Activated naive CD8-positive, alpha-beta T cell (primary cell): Measurements from ENCODE around the gene CPEB4.

Source experiments
- H3K27ac Mint-ChIP-seq: one replicate; pipeline ENCODE4 v1.8.0; 2021; ENCODE audit warnings: mixed read lengths
- H3K27me3 Mint-ChIP-seq: one replicate; pipeline ENCODE4 v1.8.0; 2021; ENCODE audit warnings: mixed read lengths
- H3K36me3 Mint-ChIP-seq: one replicate; pipeline ENCODE4 v1.8.0; 2021; ENCODE audit warnings: mixed read lengths
- H3K4me1 Mint-ChIP-seq: one replicate; pipeline ENCODE4 v1.8.0; 2021; ENCODE audit warnings: low read depth, mixed read lengths
- H3K4me3 Mint-ChIP-seq: one replicate; pipeline ENCODE4 v1.8.0; 2021; ENCODE audit warnings: mild to moderate bottlenecking, mixed read lengths
- H3K9me3 Mint-ChIP-seq: one replicate; pipeline ENCODE4 v1.8.0; 2021; ENCODE audit warnings: low read depth, mixed read lengths

The CPEB4 gene

DNA sequence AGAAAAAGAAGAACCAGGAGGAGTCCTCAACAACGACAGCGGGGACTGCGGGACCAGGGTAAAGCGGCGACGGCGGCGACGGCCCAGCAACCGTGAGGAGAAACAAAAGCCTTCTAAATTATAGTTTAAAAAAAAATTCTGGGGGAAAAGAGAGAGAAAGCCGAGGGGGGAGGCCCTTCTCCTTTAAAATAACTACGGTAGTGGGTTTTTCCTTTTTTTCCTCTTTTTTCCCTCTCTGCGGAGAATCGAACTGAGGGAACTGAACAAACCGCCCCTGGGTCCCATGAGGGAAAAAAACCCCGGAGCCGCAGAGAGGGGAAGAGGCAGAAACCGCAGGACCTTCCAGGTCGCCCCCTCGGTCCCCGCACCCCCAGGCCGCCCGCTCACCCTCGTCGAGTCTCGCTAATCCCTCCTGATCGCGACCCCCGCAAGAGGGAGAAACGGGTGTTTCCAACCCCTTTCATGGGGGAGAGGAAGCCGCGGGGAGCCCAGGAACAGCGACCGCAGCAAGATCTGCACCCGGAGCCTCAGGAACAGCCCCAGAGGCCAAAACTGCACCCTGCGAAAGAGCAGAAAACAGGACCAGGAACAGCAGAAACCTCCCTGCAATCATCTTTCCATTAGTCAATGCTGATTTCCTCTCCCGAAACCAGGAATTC lies 453 bp downstream of the CPEB4 start:
- peak overlapping the region; percentile 100 for H3K4me3 Mint-ChIP-seq
- peaks cover 81% of the 10 kb centered on the region for H3K4me1 Mint-ChIP-seq
- no peaks in the 10 kb centered on the region for H3K27me3 Mint-ChIP-seq
- peak overlapping the region; percentile 100 for H3K27ac Mint-ChIP-seq
- H3K36me3 Mint-ChIP-seq: peaks cover 4% of the 10 kb centered on the region
- H3K9me3 Mint-ChIP-seq: no peaks in the 10 kb centered on the region

DNA sequence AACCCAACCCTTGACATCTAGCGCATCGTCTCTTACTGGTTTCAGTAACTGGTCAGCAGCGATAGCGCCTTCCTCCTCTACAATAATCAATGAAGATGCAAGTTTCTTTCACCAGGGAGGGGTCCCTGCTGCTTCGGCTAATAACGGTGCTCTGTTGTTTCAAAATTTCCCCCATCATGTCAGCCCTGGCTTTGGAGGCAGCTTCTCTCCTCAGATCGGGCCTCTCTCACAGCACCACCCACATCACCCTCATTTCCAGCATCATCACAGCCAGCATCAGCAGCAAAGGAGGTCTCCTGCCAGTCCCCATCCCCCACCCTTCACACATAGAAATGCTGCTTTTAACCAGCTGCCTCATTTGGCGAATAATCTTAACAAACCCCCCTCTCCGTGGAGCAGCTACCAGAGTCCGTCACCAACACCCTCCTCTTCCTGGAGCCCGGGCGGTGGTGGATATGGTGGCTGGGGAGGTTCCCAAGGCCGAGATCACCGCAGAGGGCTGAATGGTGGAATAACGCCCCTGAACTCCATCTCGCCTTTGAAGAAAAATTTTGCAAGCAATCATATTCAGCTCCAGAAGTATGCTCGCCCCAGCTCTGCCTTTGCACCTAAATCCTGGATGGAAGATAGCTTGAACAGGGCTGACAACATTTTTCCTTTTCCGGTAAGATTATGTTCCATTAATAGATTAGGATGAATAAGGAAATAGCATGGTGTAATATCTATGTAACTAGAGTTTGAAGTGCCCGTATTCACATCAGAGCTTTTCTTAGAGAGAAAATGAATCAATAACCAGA lies 2.2 kb downstream of the CPEB4 start:
- no peaks in the 10 kb centered on the region for H3K9me3 Mint-ChIP-seq
- peak overlapping the region; percentile 100 for H3K4me3 Mint-ChIP-seq
- H3K4me1 Mint-ChIP-seq: peaks cover 77% of the 10 kb centered on the region
- H3K27ac Mint-ChIP-seq: no peak overlapping the region
- H3K36me3 Mint-ChIP-seq: peaks cover 4% of the 10 kb centered on the region
- no peaks in the 10 kb centered on the region for H3K27me3 Mint-ChIP-seq

DNA sequence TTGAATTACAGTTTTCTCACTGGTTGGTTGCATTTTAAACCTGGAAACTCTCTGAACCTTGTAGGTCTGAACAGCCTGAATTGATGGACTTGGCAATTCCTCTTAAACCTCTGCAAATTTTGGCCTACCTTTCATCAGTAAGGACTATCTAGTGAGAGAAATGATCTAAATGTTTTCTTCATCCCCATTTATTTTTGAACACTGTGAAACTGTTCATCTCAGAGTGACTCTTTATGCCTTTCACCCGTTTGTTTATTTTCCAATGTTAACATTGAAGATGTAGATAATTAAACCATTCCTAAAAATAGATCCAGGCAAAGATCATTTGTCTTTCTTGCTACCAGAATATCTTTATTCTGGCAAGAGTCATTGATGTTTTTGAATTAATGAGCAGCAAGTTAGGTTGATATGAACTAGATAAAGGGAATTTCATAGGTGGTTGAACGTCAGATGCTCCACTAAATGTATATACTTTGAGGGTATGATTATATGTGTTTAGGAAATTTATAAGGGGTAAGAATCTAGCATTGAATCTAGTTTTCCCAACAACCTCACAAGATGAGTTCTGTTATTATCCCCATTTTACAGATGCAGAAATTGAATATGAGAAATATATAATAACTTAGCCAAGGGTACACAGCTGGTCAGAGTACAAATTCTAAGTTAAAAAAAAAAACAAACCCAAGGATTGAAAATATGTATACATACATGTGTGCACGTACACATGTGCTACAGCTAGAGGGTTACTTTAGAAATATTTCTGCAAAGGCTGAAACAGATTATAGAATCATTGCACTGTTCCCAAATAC lies 3.4 kb downstream of the CPEB4 start:
- no peak overlapping the region for H3K27ac Mint-ChIP-seq
- H3K36me3 Mint-ChIP-seq: peaks cover 4% of the 10 kb centered on the region
- peak overlapping the region; percentile 59 for H3K4me3 Mint-ChIP-seq
- H3K4me1 Mint-ChIP-seq: peaks cover 70% of the 10 kb centered on the region
- H3K9me3 Mint-ChIP-seq: no peaks in the 10 kb centered on the region
- H3K27me3 Mint-ChIP-seq: no peaks in the 10 kb centered on the region

DNA sequence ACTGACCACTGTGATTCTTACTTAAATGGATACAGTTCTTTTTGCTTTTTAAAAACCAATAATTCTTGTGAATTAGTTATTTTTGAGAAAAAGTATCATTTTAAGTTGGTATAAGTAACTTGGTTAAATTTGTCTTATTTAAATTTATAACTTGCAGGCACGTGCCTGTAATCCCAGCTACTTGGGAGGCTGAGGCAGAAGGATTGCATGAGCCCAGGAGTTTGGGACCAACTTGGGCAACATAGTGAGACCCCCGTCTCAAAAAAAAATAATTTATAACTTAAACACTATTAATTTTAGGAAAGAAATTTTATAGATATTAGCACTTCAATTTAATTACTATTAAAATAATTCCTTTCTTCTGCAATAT lies 5.0 kb downstream of the CPEB4 start:
- Mint-ChIP-seq H3K36me3 (peaks cover 4% of the 10 kb centered on the region), H3K27ac (no peak overlapping the region), H3K4me1 (peaks cover 58% of the 10 kb centered on the region), H3K4me3 (no peak overlapping the region), H3K9me3 (no peaks in the 10 kb centered on the region), H3K27me3 (no peaks in the 10 kb centered on the region)

DNA sequence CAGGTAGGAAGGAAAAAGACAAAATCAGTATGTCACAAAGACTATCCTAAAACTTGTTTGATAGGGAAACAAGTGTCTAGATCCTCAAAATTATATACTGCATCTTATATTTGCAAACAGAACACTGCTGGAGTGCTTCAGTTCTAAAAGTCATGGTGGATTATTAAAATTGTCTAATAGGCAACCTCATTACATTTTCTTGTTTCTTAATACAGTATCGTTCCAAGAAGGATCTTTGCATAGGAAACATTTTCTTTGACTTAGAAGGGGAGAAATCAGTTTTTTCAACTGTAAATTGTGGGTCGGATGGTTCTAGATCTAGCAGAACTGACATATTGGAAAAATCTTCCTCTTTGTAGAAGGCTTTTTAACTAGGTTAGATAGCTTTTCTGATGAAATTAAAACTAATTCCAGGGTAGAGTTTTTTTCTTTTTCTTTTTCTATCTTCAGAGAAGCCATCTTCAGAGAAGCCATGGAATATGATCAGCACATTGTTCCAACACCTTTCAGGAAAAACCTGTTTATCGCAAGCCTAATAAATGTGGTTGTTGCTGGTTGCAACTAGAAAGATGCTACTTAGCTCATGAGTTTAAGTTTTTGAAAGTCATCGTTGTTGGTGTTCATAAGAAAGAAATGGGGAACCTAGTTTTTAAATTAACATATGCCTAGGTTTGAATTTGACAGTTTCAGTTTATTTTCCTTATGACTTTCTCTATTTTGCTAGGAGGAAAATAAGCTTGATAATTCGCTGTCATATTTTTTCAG lies 7.4 kb downstream of the CPEB4 start:
- Mint-ChIP-seq H3K4me3 (no peak overlapping the region), H3K4me1 (peaks cover 43% of the 10 kb centered on the region), H3K9me3 (no peaks in the 10 kb centered on the region), H3K36me3 (peaks cover 6% of the 10 kb centered on the region), H3K27ac (no peak overlapping the region), H3K27me3 (no peaks in the 10 kb centered on the region)

DNA sequence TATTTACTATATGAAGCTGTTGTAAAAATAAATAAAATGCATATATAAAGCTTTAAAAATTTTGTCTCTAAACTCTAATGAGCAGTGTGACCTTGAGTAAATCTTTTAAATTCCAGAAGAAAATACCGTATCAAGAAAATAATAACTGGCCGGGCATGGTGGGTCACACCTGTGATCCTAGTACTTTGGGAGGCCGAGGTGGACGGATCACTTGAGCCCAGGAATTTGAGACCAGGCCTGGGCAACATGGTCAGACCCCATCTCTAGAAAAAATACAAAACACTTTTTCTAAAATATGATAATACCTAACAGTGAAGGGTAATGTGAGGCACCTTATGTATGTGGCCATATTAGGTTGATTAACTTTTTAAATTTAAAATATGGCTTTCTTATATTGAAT lies 8.5 kb downstream of the CPEB4 start:
- Mint-ChIP-seq H3K27me3 (no peaks in the 10 kb centered on the region), H3K4me3 (no peak overlapping the region), H3K4me1 (peaks cover 36% of the 10 kb centered on the region), H3K36me3 (peaks cover 7% of the 10 kb centered on the region), H3K9me3 (no peaks in the 10 kb centered on the region), H3K27ac (no peak overlapping the region)

DNA sequence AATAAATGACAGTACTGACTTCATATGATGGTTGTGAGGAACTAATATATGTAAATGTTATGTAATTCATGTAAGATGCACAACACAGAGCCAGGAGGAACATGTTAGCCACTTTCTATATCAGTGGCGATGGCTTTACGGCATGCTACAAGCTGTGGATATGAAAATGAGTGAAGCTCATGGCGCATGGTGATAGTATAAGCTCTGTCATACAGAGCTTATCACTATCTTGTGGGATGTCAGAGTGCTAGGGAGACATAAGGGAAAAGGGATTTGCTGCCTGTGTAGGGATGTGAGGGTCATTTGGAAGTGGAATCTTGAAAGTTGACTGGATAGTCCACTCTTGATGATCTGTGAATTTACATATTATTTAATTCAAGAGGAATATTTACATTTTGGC lies 13.6 kb downstream of the CPEB4 start:
- no peak overlapping the region for H3K4me3 Mint-ChIP-seq
- peaks cover 5% of the 10 kb centered on the region for H3K36me3 Mint-ChIP-seq
- no peaks in the 10 kb centered on the region for H3K27me3 Mint-ChIP-seq
- peaks cover 23% of the 10 kb centered on the region for H3K4me1 Mint-ChIP-seq
- H3K27ac Mint-ChIP-seq: no peak overlapping the region
- H3K9me3 Mint-ChIP-seq: no peaks in the 10 kb centered on the region

DNA sequence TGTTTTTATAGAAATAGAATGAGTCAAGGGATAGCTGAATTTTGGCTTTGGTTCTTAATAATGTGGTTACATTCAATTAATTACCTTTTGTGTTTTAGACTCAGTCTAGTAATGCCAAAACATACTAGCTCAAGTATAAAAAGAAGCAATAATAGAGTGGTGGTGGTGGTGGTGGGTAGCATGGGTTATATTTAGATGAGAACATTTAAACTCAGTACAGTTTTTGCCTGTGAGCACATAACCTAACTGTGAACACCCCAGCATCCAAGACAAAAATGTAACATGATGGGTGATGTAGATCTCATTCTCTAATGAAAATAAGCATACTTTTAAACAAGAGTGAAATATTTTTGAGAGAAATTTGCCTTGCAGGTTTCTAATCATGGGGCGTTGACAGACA lies 14.2 kb downstream of the CPEB4 start:
- Mint-ChIP-seq H3K9me3 (no peaks in the 10 kb centered on the region), H3K27ac (no peak overlapping the region), H3K4me3 (no peak overlapping the region), H3K27me3 (no peaks in the 10 kb centered on the region), H3K4me1 (peaks cover 23% of the 10 kb centered on the region), H3K36me3 (peaks cover 5% of the 10 kb centered on the region)

DNA sequence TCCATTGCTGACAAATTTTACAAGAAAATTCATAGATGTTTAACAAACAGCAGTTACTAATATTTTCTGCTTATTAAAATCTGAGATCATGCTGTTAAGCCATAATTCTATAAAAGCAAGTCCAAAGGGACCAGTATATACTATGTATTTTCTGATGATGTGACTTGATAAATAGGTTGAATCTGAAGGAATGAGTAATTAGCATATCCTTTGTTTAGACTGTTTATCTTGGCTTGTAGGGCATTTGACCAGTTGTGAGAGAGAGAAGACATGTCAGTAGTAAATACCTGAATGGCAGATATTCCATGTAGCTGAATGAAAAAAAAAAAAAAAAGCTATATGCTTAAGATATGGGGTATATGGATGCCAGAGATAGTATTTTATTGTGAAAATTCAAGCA lies 14.6 kb downstream of the CPEB4 start:
- H3K4me1 Mint-ChIP-seq: peaks cover 25% of the 10 kb centered on the region
- peaks cover 5% of the 10 kb centered on the region for H3K36me3 Mint-ChIP-seq
- H3K4me3 Mint-ChIP-seq: no peak overlapping the region
- no peaks in the 10 kb centered on the region for H3K27me3 Mint-ChIP-seq
- no peaks in the 10 kb centered on the region for H3K9me3 Mint-ChIP-seq
- no peak overlapping the region for H3K27ac Mint-ChIP-seq

DNA sequence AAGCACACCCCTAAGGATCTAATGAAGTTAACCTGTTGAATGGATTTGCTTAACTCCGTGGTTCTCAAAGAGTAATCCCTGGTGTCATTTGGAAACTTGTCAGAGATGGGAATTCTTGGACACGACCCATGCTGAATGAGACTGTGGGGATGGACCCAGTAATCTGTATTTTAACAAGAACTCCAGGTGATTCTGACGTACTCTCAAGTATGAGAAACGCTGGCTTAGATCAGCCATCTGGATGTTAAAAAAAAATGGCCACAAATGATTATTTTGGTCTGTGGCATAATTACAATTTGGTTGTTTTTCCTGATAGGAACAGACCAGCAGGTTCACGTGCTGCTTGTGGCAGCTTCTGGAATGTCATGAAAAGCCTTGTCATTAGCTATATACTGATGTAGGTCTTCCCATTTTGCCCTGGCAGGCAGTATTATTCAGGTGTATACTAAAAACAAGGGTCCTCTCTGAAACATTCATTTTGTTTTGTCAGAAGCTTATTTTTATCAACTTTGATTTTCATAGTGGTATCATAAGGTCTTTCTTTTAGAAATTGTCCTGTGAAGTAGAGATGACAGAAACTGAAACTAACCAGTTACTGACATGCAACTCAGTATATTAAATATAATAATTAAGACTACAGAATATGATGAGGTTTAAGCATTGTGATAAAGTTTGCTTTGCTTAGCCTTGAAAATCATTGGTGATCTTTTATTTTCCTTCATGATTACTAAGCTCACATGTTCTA lies 15.4 kb downstream of the CPEB4 start:
- Mint-ChIP-seq H3K4me1 (peaks cover 27% of the 10 kb centered on the region), H3K27me3 (no peaks in the 10 kb centered on the region), H3K27ac (no peak overlapping the region), H3K4me3 (no peak overlapping the region), H3K9me3 (no peaks in the 10 kb centered on the region), H3K36me3 (peaks cover 5% of the 10 kb centered on the region)

DNA sequence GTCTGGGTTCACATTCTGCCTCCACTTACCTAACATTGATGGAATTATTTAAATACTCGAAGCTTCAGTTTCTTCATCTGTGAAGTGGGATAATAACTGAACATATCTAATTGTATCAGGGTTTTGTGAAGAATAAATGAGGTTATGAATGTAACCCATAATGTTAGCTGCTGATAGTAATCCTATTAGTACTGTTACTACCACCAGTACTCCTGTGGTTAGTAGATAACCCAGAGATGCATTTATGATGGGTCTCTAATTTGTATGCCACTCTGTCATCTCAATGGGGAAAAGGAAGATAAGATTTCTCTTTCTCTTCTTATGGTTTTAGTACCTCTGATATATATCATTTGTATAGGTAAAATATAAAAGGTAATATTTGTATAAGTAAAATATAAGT lies 16.0 kb downstream of the CPEB4 start:
- H3K9me3 Mint-ChIP-seq: no peaks in the 10 kb centered on the region
- no peaks in the 10 kb centered on the region for H3K27me3 Mint-ChIP-seq
- peaks cover 26% of the 10 kb centered on the region for H3K4me1 Mint-ChIP-seq
- no peak overlapping the region for H3K27ac Mint-ChIP-seq
- H3K4me3 Mint-ChIP-seq: no peak overlapping the region
- H3K36me3 Mint-ChIP-seq: peaks cover 5% of the 10 kb centered on the region

DNA sequence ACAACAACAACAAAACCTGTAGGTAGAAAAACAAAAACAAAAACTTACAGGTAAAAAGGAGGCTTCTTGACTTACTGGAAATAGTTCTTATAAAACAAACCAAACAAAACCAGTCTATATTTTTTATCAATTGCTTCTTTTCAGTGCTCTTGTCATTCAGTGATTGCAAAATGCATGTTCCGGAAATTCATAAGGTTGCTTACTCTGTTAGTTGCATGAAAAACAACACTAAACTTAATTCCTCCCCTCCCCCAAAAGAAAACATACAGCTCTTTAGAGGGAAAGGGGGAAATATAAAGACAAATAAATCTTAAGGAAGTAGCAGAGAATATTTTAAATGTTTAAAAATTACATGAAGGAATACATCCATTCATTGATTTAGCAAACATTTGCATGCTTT lies 19.1 kb downstream of the CPEB4 start:
- Mint-ChIP-seq H3K36me3 (peaks cover 2% of the 10 kb centered on the region), H3K27me3 (no peaks in the 10 kb centered on the region), H3K9me3 (no peaks in the 10 kb centered on the region), H3K27ac (no peak overlapping the region), H3K4me1 (peaks cover 19% of the 10 kb centered on the region), H3K4me3 (no peak overlapping the region)

DNA sequence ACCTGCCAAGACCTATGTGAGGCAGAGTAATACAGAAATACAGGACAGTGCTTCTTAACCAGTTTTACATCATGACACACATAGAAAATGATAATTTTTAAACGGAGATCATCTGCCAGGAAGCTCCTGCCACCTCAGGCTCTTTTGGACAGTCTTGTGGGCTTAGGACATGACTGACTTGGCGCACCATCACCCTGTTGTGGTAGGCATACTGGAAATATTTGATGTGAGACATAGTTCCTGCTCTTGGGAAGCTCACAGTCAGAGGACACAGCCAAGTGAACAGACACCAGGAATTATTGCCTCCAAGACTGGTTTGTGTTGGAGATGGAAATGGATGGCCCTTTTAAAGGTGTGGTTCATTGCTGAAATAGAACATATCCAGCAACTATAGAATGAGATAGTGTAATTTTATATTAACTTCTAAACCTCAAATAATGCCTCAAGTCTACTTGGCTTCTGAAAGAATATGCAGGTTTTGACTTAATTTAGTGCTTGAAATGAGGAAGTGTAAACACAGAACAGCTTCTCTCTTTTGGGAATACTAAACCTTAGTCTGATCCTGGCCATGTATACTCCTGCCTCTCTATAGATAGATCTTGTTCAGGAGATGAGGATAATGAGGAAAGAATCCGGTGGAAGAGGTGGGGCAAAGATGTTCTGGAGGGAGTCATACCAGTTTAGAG lies 19.7 kb downstream of the CPEB4 start:
- Mint-ChIP-seq H3K36me3 (peaks cover 2% of the 10 kb centered on the region), H3K27ac (no peak overlapping the region), H3K9me3 (no peaks in the 10 kb centered on the region), H3K4me1 (peaks cover 14% of the 10 kb centered on the region), H3K4me3 (no peak overlapping the region), H3K27me3 (no peaks in the 10 kb centered on the region)

DNA sequence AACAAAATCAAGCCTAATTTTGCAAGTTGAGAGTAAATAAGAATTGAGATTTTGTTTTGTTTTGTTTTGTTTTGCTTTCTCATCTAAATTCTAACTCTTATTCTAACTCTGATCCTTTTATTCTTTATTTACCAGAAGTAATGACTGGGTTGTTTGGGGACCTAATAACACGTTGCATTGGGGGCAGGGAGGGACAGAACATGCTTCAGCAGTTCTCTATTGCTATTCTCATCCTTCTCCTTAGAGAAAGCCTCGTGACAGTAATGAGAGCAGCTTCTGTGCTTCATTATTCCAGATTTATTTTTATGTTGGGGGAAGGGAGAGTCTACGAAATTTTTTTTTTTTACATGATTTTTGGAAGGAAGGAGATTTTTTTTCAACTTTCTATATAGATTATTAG lies 21.1 kb downstream of the CPEB4 start:
- H3K36me3 Mint-ChIP-seq: peaks cover 2% of the 10 kb centered on the region
- H3K9me3 Mint-ChIP-seq: no peaks in the 10 kb centered on the region
- no peak overlapping the region for H3K27ac Mint-ChIP-seq
- no peaks in the 10 kb centered on the region for H3K27me3 Mint-ChIP-seq
- no peak overlapping the region for H3K4me3 Mint-ChIP-seq
- peaks cover 4% of the 10 kb centered on the region for H3K4me1 Mint-ChIP-seq
